CD4-positive, alpha-beta T cell (primary cell): Measurements from ENCODE around the gene TAC4. TPM values are rescaled to one million over a fixed set of nuclear protein-coding genes. Genes with fewer than 3 reads are reported as not detected.

Experiments
- ATAC-seq: fragments of 200-7000 bp; cut with Tn5 transposase; one replicate; pipeline ENCODE4 v1.10.0; 2022; ENCODE audit warnings: mild to moderate bottlenecking; ENCODE audit not compliant: poor library complexity
- CTCF ChIA-PET: fragments of 350-600 bp; sonication (Branson Sonifier 250); formaldehyde crosslinking; loops from one replicate; lab custom pipeline; 2021; ENCODE audit warnings: antibody characterized with exemption, inconsistent platforms; lab: Charles Lee
- POLR2A ChIA-PET: fragments of 350-600 bp; sonication (Branson Sonifier 250); formaldehyde crosslinking; loops from one replicate; lab custom pipeline; 2021; ENCODE audit warnings: antibody characterized with exemption, inconsistent platforms; lab: Charles Lee
- DNase-seq, 14 experiments: peaks; one replicate each; pipeline ENCODE4 v3.0.0-alpha.2; 2013 to 2020; ENCODE audit warnings: mixed read lengths in 2 of 14
- H3K27ac ChIP-seq, 2 donors: one replicate each; pipeline versions ENCODE4 v1.5.1 to v1.7.0; 2013; ENCODE audit warnings: low read length in 2 of 2, low read depth in 1 of 2, mild to moderate bottlenecking in 1 of 2
- H3K27me3 ChIP-seq, 2 experiments: 1 replicate in 1 of 2; 2 replicates in 1 of 2; pipeline versions ENCODE4 v1.6.1 to v1.7.0; 2013; ENCODE audit warnings: low read length in 2 of 2, control low read depth in 1 of 2, mild to moderate bottlenecking in 1 of 2, moderate library complexity in 1 of 2; ENCODE audit not compliant: insufficient read depth in 2 of 2, control insufficient read depth in 1 of 2
- H3K36me3 ChIP-seq: one replicate; pipeline ENCODE4 v1.6.1; 2013; ENCODE audit warnings: low read length, control low read depth; ENCODE audit not compliant: insufficient read depth
- H3K4me1 ChIP-seq: one replicate; pipeline ENCODE4 v1.6.1; 2013; ENCODE audit warnings: low read length, control low read depth; ENCODE audit not compliant: insufficient read depth
- H3K4me3 ChIP-seq: one replicate; pipeline ENCODE4 v1.5.1; 2013; ENCODE audit warnings: mild to moderate bottlenecking, low read length, moderate library complexity
- H3K9me3 ChIP-seq, 2 experiments: 1 replicate in 1 of 2; 2 replicates in 1 of 2; pipeline versions ENCODE4 v1.6.1 to v1.7.0; 2013; ENCODE audit warnings: low read length in 2 of 2, mild to moderate bottlenecking in 2 of 2, control low read depth in 1 of 2, moderate library complexity in 1 of 2; ENCODE audit not compliant: control insufficient read depth in 1 of 2, insufficient read depth in 1 of 2
- H3K27ac Mint-ChIP-seq: one replicate; pipeline ENCODE4 v1.8.0; 2020; ENCODE audit warnings: mixed read lengths
- H3K27me3 Mint-ChIP-seq: one replicate; pipeline ENCODE4 v1.8.0; 2021; ENCODE audit warnings: mixed read lengths
- H3K36me3 Mint-ChIP-seq: one replicate; pipeline ENCODE4 v1.8.0; 2021; ENCODE audit warnings: low read depth, mixed read lengths
- H3K4me1 Mint-ChIP-seq: one replicate; pipeline ENCODE4 v1.8.0; 2021; ENCODE audit warnings: low read depth, mixed read lengths
- H3K4me3 Mint-ChIP-seq: one replicate; pipeline ENCODE4 v1.8.0; 2020; ENCODE audit warnings: mild to moderate bottlenecking, mixed read lengths
- H3K9me3 Mint-ChIP-seq: one replicate; pipeline ENCODE4 v1.8.0; 2020; ENCODE audit warnings: mixed read lengths
- intact Hi-C, 2 experiments: fragments of 100-400 bp; cut with DNase I in 1 of 2; cut with micrococcal nuclease in 1 of 2; formaldehyde crosslinking; loops; one replicate each; pipeline versions ENCODE4 v1.15.1 to v1.9.0; 2023 to 2025; cut with DNase I, micrococcal nuclease
- total RNA-seq, 174 experiments: library from RNA in 2 of 174; stranded (reverse) in 2 of 174; gene quantifications; one replicate each; pipeline ENCODE4 v1.2.3 and lab custom pipeline; 2021 to 2026
- TF ChIP-seq, protein P1 (sequence below): fragments of 200-600 bp; IDR thresholded peaks from one replicate; pipeline ENCODE4 v1.8.0; 2022; ENCODE audit warnings: antibody characterized with exemption, mild to moderate bottlenecking

The TAC4 gene
- total RNA-seq, 2 experiments from 2014 or later: not detected

DNA sequence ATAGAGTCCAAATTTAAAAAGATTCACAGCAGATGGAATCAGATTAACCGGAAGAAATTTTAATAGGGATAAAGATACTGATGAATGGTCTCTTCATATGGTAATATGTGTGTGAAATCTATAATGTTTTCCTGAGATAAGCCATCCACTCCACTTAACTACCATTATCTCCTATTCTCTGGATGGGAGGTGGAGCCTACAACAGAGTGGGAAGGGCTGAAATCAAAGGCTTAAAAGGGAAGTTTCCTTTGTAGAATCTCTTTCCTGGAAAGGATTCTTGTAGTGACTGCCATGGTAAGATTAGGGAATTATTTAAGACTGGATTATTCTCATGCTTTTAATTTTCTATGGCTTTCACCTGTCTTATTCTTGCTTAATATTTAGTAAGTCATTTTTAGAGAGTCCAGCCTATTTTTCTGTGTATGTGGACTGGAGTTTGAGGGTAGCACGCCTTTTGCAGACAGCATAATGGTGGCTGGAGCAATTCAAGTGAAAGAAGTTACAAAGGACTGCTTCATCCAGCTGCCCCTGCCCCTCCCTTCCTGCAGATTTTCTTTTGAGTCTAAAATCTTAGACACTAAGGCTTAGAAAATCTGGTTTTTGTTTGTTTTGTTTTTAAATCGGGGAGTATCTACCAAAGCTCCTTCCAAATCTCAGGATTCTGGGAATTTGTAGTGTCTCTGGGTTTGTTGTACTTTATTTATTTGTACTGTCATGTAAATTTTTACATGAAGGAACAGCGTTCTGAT, 32.9 kb downstream of the TAC4 start:
- Mint-ChIP-seq H3K27ac (peak overlapping the region; percentile 96), H3K36me3 (peaks cover 88% of the 10 kb centered on the region), H3K27me3 (no peaks in the 10 kb centered on the region), H3K4me3 (no peak overlapping the region), H3K9me3 (no peaks in the 10 kb centered on the region), H3K4me1 (peaks cover 68% of the 10 kb centered on the region)
- no peaks in the 10 kb centered on the region for H3K27me3 ChIP-seq
- intact Hi-C loops: loop anchor here in 1 of 2 experiments (10.0 kb wide), 1 partner anchor 70 kb away; no protein-coding TSS in a partner anchor
- peaks cover 42% of the 10 kb centered on the region for H3K4me1 ChIP-seq
- ChIA-PET CTCF (interaction anchor here (0.6 to 2.5 kb wide), 2 partner anchors 186 to 246 kb away, joined by 3 to 10 read pairs; no protein-coding TSS in a partner anchor), POLR2A (no interaction called here)
- no peak for ATAC-seq
- TF ChIP-seq, protein P1, sequence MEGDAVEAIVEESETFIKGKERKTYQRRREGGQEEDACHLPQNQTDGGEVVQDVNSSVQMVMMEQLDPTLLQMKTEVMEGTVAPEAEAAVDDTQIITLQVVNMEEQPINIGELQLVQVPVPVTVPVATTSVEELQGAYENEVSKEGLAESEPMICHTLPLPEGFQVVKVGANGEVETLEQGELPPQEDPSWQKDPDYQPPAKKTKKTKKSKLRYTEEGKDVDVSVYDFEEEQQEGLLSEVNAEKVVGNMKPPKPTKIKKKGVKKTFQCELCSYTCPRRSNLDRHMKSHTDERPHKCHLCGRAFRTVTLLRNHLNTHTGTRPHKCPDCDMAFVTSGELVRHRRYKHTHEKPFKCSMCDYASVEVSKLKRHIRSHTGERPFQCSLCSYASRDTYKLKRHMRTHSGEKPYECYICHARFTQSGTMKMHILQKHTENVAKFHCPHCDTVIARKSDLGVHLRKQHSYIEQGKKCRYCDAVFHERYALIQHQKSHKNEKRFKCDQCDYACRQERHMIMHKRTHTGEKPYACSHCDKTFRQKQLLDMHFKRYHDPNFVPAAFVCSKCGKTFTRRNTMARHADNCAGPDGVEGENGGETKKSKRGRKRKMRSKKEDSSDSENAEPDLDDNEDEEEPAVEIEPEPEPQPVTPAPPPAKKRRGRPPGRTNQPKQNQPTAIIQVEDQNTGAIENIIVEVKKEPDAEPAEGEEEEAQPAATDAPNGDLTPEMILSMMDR: no peak
- peaks cover 72% of the 10 kb centered on the region for H3K36me3 ChIP-seq
- no peak overlapping the region for H3K4me3 ChIP-seq
- H3K9me3 ChIP-seq: no peaks in the 10 kb centered on the region
- DNase-seq: no peak
- peak overlapping the region in 1 of 2 donors; percentile 38 for H3K27ac ChIP-seq

- Mint-ChIP-seq H3K9me3 (no peaks in the 10 kb centered on the region), H3K4me1 (peaks cover 56% of the 10 kb centered on the region), H3K27me3 (no peaks in the 10 kb centered on the region), H3K27ac (no peak overlapping the region), H3K4me3 (no peak overlapping the region), H3K36me3 (peaks cover 86% of the 10 kb centered on the region)
- no peak for ATAC-seq
- Histone ChIP-seq H3K4me3 (no peak overlapping the region), H3K27me3 (no peaks in the 10 kb centered on the region), H3K36me3 (peaks cover 84% of the 10 kb centered on the region), H3K4me1 (no peaks in the 10 kb centered on the region), H3K27ac (no peak overlapping the region), H3K9me3 (no peaks in the 10 kb centered on the region)
- ChIA-PET POLR2A (no interaction called here), CTCF (interaction anchor here (1.2 kb wide), 1 partner anchor 10 kb away, joined by 4 read pairs; no protein-coding TSS in a partner anchor)
- TF ChIP-seq, protein P1: no peak
- intact Hi-C loops: no loop called here
- DNase-seq: no peak
These were observed 38.8 kb downstream of the TAC4 start for GRCh38 chr17:49809056-49809455.

DNA sequence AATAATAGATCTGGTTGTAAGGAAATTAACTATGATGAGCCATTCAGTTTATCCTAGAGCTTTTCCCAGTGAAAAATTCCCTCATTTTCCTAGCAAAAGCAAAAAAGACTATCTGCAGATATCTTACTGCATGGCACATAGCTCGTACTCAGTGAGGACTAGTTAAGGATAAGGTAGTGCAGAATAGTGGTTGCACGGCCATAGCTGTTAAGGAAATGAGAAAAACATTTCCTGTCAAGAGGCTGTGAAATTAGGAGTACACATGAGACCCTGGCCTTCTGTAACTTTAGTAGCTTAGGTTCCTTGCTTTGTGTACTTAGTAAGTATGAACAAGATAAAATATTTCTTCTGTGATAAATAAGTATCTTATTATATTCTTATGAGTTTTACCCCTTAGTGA, 49.1 kb downstream of the TAC4 start:
- POLR2A ChIA-PET: interaction anchor here (0.8 to 2.0 kb wide), 4 partner anchors 10 to 61 kb away, joined by 3 to 9 read pairs (median 8); partner anchors contain the start of gene KAT7
- Mint-ChIP-seq H3K9me3 (no peaks in the 10 kb centered on the region), H3K4me1 (peaks cover 55% of the 10 kb centered on the region), H3K36me3 (peaks cover 88% of the 10 kb centered on the region), H3K27ac (no peak overlapping the region), H3K4me3 (no peak overlapping the region), H3K27me3 (no peaks in the 10 kb centered on the region)
- Histone ChIP-seq H3K27me3 (no peaks in the 10 kb centered on the region), H3K4me1 (peaks cover 18% of the 10 kb centered on the region), H3K36me3 (peaks cover 76% of the 10 kb centered on the region), H3K9me3 (no peaks in the 10 kb centered on the region), H3K27ac (no peak overlapping the region), H3K4me3 (no peak overlapping the region)
- intact Hi-C loops: no loop called here
- DNase-seq (no peak), ATAC-seq (no peak)
- CTCF ChIA-PET: interaction anchor here (0.8 to 1.0 kb wide), 2 partner anchors 9 to 11 kb away, joined by 3 to 4 read pairs; no protein-coding TSS in a partner anchor
- TF ChIP-seq, protein P1: no peak
